ENCODE results near the gene DELE1.

DNA sequence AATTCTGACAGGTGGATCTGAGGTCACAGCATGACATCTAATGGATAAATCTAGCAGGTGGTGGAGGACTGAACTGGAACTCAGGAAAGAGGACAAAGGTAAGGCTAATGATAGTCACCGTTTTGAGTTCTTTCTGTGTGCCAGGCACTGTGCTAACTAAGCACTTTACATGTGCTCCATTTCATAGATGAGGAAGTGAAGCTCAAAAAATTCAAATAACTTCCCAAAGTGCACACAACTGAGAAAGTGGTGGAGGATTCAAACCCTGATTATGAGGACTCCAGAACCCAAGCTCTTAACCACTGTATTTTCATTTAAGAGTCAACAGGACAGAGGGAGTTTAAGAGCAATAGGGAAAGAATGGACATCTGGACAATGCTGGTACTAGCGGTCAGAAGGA is 7.1 kb upstream of the DELE1 start:
- TF ChIP-seq, protein P1, sequence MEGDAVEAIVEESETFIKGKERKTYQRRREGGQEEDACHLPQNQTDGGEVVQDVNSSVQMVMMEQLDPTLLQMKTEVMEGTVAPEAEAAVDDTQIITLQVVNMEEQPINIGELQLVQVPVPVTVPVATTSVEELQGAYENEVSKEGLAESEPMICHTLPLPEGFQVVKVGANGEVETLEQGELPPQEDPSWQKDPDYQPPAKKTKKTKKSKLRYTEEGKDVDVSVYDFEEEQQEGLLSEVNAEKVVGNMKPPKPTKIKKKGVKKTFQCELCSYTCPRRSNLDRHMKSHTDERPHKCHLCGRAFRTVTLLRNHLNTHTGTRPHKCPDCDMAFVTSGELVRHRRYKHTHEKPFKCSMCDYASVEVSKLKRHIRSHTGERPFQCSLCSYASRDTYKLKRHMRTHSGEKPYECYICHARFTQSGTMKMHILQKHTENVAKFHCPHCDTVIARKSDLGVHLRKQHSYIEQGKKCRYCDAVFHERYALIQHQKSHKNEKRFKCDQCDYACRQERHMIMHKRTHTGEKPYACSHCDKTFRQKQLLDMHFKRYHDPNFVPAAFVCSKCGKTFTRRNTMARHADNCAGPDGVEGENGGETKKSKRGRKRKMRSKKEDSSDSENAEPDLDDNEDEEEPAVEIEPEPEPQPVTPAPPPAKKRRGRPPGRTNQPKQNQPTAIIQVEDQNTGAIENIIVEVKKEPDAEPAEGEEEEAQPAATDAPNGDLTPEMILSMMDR (IDR thresholded peaks at IDR 0.05; ENCODE audit: extremely low read depth in 1 of 2, insufficient read depth in 1 of 2, low read depth in 1 of 2, low read length in 2 of 2), result no peak
- TF ChIP-seq POLR2A (IDR thresholded peaks at IDR 0.05; ENCODE audit: low read depth, low read length) (no peak), POLR2AphosphoS5 (IDR thresholded peaks at IDR 0.05; ENCODE audit: insufficient read depth, low read depth, low read length) (no peak), EZH2 (IDR thresholded peaks at IDR 0.05; ENCODE audit: borderline replicate concordance, low read depth, low read length, severe bottlenecking) (no peak), JUN (IDR thresholded peaks at IDR 0.05; ENCODE audit: borderline replicate concordance, insufficient read depth, insufficient read length, low read depth) (no peak), GATA2 (IDR thresholded peaks at IDR 0.05; ENCODE audit: insufficient read depth, insufficient read length, low read depth, low read length) (no peak), MYC (IDR thresholded peaks at IDR 0.05; ENCODE audit: low read depth, low read length) (no peak)
- TF ChIP-seq, protein P2, sequence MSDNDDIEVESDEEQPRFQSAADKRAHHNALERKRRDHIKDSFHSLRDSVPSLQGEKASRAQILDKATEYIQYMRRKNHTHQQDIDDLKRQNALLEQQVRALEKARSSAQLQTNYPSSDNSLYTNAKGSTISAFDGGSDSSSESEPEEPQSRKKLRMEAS (IDR thresholded peaks at IDR 0.05; ENCODE audit: insufficient read depth, insufficient read length), result no peak

Measured in endothelial cell of umbilical vein (primary cell).